ENCODE data around the gene ERVFRD-1. TPM values are rescaled to one million over a fixed set of nuclear protein-coding genes. Genes with fewer than 3 reads are reported as not detected.
A peak's percentile ranks its signal among the peaks of the same experiment; 100 is the strongest.

The ERVFRD-1 gene
- total RNA-seq: under 1 TPM; 0.11 to 0.83 (median 0.27) TPM

DNA sequence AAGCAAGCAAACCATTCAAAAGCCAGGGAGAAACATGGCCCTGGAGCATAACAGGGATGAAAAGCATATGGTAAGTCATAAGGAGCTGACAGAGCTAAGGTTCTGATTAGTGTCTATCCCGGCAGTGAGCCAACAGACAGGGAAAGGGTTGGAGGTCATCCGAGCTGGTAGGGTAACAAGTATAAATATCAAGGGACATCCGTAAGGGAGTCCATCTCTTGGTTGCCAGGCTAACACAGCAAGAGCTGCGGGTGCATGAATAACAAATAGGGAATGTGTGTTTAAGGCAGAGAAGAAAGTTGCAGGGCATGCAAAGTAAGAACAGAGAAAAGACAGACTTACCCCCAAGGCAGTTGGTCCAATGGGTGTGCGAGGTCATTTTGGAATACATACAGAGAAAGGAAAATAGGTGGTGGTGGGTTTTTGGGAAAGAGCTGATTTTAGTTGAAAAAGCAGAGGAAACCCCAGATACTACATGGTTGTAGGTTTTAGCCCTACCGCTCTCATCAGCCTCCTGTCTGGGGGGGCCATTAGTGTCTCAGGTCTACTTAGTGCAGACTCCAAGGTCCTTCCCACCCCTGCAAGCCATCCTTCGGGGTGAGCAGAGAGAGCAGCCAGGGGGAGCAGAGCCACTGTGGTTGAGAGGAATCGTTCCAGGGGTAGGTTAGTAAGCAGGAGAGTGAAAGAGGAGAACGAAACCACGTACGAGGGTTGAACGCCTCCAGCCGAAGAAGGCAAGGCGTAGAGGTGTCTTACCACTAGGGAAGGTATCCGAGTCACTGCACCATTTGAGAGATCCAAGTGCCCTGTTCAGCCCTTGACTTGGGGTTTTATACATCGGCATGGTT is at the start of gene ERVFRD-1:
Gene ERVFRD-1, minus strand, starts transcription at position 805 of the 848 bp plus-strand sequence. CDS start 6,415 bp downstream, outside the sequence.
- Histone ChIP-seq H3K4me3 (no peak within 1 kb of the TSS), H3K36me3 (no peaks in the 10 kb centered on the region), H3K4me1 (peaks cover 0 to 18% (median 7%) of the 10 kb centered on the region in 4 donors), H3K9me3 (no peaks in the 10 kb centered on the region), H3K27me3 (no peaks in the 10 kb centered on the region), H3K27ac (replicated peaks in 1 of 4) (no peak within 1 kb of the TSS)
- DNase-seq (ENCODE audit: extremely low spot score): peak; percentile 87
- intact Hi-C loops (cut with DNase I): no loop called here
- TF ChIP-seq POLR2A (IDR thresholded peaks at IDR 0.05; ENCODE audit: low read depth) (no peak), POLR2AphosphoS5 (IDR thresholded peaks at IDR 0.05) (no peak), EP300 (IDR thresholded peaks at IDR 0.05) (no peak)
- TF ChIP-seq, protein P1, sequence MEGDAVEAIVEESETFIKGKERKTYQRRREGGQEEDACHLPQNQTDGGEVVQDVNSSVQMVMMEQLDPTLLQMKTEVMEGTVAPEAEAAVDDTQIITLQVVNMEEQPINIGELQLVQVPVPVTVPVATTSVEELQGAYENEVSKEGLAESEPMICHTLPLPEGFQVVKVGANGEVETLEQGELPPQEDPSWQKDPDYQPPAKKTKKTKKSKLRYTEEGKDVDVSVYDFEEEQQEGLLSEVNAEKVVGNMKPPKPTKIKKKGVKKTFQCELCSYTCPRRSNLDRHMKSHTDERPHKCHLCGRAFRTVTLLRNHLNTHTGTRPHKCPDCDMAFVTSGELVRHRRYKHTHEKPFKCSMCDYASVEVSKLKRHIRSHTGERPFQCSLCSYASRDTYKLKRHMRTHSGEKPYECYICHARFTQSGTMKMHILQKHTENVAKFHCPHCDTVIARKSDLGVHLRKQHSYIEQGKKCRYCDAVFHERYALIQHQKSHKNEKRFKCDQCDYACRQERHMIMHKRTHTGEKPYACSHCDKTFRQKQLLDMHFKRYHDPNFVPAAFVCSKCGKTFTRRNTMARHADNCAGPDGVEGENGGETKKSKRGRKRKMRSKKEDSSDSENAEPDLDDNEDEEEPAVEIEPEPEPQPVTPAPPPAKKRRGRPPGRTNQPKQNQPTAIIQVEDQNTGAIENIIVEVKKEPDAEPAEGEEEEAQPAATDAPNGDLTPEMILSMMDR (IDR thresholded peaks at IDR 0.05): no peak
- 89% methylated on average over 16 of the region's 16 CpGs for WGBS

GRCh38 chr6:11160199-11160598 is 48.7 kb upstream of the ERVFRD-1 start:
- Histone ChIP-seq H3K4me1 (no peaks in the 10 kb centered on the region), H3K27me3 (no peaks in the 10 kb centered on the region), H3K9me3 (no peaks in the 10 kb centered on the region), H3K27ac (replicated peaks in 1 of 4) (no peak overlapping the region), H3K36me3 (no peaks in the 10 kb centered on the region), H3K4me3 (no peak overlapping the region)
- WGBS: 80% methylated on average over 1 of the region's 1 CpG
- no peak for DNase-seq (ENCODE audit: extremely low spot score)
- TF ChIP-seq, protein P1 (IDR thresholded peaks at IDR 0.05): no peak
- TF ChIP-seq POLR2AphosphoS5 (IDR thresholded peaks at IDR 0.05) (no peak), EP300 (IDR thresholded peaks at IDR 0.05) (no peak), POLR2A (IDR thresholded peaks at IDR 0.05; ENCODE audit: low read depth) (no peak)
- intact Hi-C loops (cut with DNase I): loop anchor here (10.0 kb wide), 1 partner anchor 85 kb away; no protein-coding TSS in a partner anchor

DNA sequence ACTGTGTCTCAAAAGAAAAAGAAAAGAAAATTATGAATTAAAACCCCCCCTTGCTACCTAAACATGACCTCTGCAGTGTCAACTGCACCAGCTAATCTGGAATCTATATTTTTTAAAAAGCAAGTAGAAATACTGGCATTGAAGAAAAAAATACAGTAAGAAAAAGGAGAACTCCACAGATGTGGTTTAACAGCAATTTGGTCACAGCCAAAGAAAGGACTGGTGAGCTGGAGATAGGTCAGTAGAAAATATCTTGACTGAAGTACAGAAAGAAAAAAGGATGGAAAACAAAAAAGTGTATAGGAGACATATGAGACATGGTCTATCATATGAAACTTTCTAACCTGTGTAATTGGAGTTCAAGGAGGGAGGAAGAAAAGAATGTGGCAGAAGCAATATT is 44.1 kb upstream of the ERVFRD-1 start:
- no peak for DNase-seq (ENCODE audit: extremely low spot score)
- Histone ChIP-seq H3K4me3 (no peak overlapping the region), H3K27ac (replicated peaks in 1 of 4) (no peak overlapping the region), H3K27me3 (no peaks in the 10 kb centered on the region), H3K4me1 (no peaks in the 10 kb centered on the region), H3K36me3 (no peaks in the 10 kb centered on the region), H3K9me3 (no peaks in the 10 kb centered on the region)
- TF ChIP-seq, protein P1 (IDR thresholded peaks at IDR 0.05): no peak
- intact Hi-C loops (cut with DNase I): no loop called here

- WGBS: 97% methylated on average over 6 of the region's 6 CpGs
- Histone ChIP-seq H3K36me3 (no peaks in the 10 kb centered on the region), H3K27ac (replicated peaks in 1 of 4) (no peak overlapping the region), H3K27me3 (no peaks in the 10 kb centered on the region), H3K9me3 (no peaks in the 10 kb centered on the region), H3K4me3 (no peak overlapping the region), H3K4me1 (no peaks in the 10 kb centered on the region)
- DNase-seq (ENCODE audit: extremely low spot score): no peak
- TF ChIP-seq POLR2A (IDR thresholded peaks at IDR 0.05; ENCODE audit: low read depth) (no peak), EP300 (IDR thresholded peaks at IDR 0.05) (no peak), POLR2AphosphoS5 (IDR thresholded peaks at IDR 0.05) (no peak)
- TF ChIP-seq, protein P1 (IDR thresholded peaks at IDR 0.05): no peak
- intact Hi-C loops (cut with DNase I): no loop called here
These were observed 41.9 kb upstream of the ERVFRD-1 start for GRCh38 chr6:11153447-11153846.

DNA sequence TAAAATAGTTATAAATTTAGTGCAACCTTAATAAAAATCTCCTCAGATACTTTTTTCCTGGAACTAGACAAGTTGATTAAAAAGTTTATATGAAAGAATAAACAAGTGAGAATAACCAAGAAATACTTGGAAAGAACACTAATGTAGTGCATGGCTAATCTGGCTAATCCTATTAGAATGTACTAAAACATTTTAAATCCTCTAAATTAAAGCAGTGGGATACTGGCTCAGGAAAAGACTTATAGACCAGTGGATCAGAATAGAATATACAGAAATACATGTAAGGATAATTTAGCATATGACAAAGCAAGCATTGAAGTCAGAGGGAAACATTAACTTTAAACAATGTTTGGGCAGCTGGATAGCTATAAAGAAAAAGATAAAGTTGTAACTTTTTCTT is 41.1 kb upstream of the ERVFRD-1 start:
- no peak overlapping the region for H3K4me3 ChIP-seq
- intact Hi-C loops (cut with DNase I): no loop called here
- no peaks in the 10 kb centered on the region for H3K27me3 ChIP-seq
- DNase-seq (ENCODE audit: extremely low spot score): no peak
- H3K9me3 ChIP-seq: no peaks in the 10 kb centered on the region
- no peaks in the 10 kb centered on the region for H3K36me3 ChIP-seq
- no peaks in the 10 kb centered on the region for H3K4me1 ChIP-seq
- no peak overlapping the region for H3K27ac ChIP-seq (replicated peaks in 1 of 4)
- TF ChIP-seq EP300 (IDR thresholded peaks at IDR 0.05): no peak
- no peak for TF ChIP-seq POLR2A (IDR thresholded peaks at IDR 0.05; ENCODE audit: low read depth)
- TF ChIP-seq, protein P1 (IDR thresholded peaks at IDR 0.05): no peak
- no peak for TF ChIP-seq POLR2AphosphoS5 (IDR thresholded peaks at IDR 0.05)

Data from esophagus muscularis mucosa (tissue), 4 donors.